Epithelial cell of alveolus of lung (primary cell): Measurements from ENCODE around the gene TMUB1. TPM values are rescaled to one million over a fixed set of nuclear protein-coding genes. Genes with fewer than 3 reads are reported as not detected.

Source experiments
- total RNA-seq: library from RNA; depleted of rRNA; stranded (reverse); fragments of >200 nt; gene quantifications from 2 replicates; pipeline ENCODE4 v1.2.1, GENCODE V29; 2015

TMUB1 gene
- total RNA-seq: 55.1 and 58.2 TPM in 2 replicates

DNA sequence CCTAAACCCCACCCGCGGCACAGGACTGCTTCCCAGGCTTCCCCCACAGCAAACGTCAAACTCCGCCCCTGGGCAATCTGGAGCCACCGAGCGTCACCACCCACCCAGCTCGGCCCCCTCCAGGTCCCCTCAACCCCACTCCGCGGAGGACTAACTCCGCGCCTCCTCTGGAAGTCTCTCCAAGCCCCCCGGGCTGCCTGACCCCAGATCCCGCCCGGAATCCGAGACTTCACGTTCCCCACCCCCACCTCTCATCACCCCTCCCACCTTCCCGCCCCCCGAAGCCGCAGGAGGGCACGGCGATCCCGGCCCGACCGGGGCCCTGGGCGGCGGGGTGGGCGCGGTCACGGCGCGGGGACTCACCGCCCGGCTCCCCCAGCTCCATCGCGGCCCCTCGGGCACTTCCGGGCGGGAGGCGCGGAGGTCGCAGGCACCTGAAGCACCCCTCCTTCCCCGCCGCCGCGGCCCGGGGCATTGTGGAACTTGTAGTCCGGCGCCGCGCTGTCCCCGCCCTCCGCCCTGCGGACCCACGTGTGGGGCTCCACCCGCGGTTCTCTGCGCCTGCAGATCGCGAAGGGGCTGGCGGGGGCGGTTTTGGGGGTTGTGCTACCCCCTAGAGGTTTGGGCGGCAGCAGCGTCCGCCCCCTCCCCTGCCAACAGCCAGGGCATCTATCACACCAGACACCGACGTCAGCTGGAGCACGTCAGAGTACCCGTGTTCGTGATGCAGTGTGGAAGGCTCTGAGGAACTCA lies at the start of gene TMUB1:
Gene TMUB1, minus strand, starts transcription at position 423 of the 753 bp plus-strand sequence. CDS start 930 bp downstream, outside the sequence.

GRCh38 chr7:151085691-151086620 lies 2.7 kb upstream of the TMUB1 start, which contains the start of gene AGAP3:
Gene AGAP3, plus strand, starts transcription at chr7:151086475. Its CDS starts 267 bp downstream, at chr7:151086742.

GRCh38 chr7:151080522-151081169 lies 2.6 kb downstream of the TMUB1 start, which contains the start of gene FASTK:
Gene FASTK, minus strand, starts transcription at chr7:151080809. Its CDS starts 43 bp downstream, at chr7:151080766.

GRCh38 chr7:151059367-151060112 lies 23.8 kb downstream of the TMUB1 start, which contains the start of gene SLC4A2:
Gene SLC4A2, plus strand, starts transcription at chr7:151059589. Its CDS starts 2,399 bp downstream, at chr7:151061988.

GRCh38 chr7:151057506-151057988 lies 25.7 kb downstream of the TMUB1 start, which contains the start of gene CDK5:
Gene CDK5, minus strand, starts transcription at chr7:151057897. Its CDS starts 49 bp downstream, at chr7:151057848.

DNA sequence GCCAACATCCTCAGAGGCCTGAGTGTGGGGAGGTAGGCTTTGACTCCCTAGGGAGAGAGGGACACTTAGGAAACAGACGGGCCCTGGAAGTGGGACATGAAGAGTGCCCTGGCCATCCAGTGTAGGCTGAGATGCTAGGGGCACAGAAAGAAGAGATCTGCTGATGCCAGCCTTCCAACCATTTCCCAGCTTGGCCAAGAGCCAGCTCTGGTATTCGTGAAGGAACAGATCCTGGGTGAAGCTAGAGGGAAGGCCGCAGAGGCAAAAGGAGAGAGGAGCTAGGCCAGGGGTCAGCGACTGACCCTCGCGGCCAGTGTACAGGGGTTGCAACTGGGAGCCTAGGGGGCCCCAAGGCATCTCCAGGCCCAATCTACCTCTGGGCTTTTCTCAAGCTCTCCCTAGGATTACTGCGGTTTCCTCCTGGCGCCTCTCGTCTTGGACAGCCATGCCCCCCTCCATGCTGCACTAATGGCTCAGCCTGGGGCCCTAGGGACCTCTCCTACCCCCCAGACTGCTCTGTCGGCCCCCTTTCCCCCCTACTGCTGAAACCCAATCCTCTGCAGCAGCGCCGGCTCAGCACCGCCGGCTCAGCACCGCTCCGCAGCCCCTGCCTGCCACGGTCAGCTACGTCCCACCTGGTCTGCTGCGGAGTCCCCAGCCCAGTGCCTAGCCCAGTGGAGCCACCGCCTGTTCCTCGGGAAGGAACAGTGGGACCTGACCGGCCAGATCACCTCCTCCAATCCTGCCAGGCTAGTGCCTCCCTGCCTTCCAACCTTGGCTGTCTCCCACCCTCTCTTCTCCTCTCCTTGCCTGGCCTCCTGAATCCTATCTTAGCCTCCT lies 35.1 kb downstream of the TMUB1 start, which contains the start of gene ASIC3:
Gene ASIC3, plus strand, starts transcription at position 556 of the 840 bp plus-strand sequence. CDS start 355 bp downstream, outside the sequence.

Other genes with a start within 250 kb of the TMUB1 start
- not detected in 2 replicates for gene AOC1, start 231.0 kb downstream of the TMUB1 start, total RNA-seq
- under 0.01 and 0.16 TPM in 2 replicates for gene KCNH2, start 105.2 kb downstream of the TMUB1 start, total RNA-seq
- gene NOS3, start 92.5 kb downstream of the TMUB1 start, total RNA-seq: 1.4 and 4.5 TPM in 2 replicates
- gene ATG9B, start 59.0 kb downstream of the TMUB1 start, total RNA-seq: 0.13 and 0.64 TPM in 2 replicates
- gene ABCB8, start 55.0 kb downstream of the TMUB1 start, total RNA-seq: 17.0 and 45.3 TPM in 2 replicates
- gene ASIC3, start 35.0 kb downstream of the TMUB1 start, total RNA-seq: 0.13 and 0.96 TPM in 2 replicates
- 19.9 and 21.6 TPM in 2 replicates for gene CDK5, start 25.6 kb downstream of the TMUB1 start, total RNA-seq
- 98.3 and 113 TPM in 2 replicates for gene SLC4A2, start 23.9 kb downstream of the TMUB1 start, total RNA-seq
- 46.5 and 52.5 TPM in 2 replicates for gene FASTK, start 2.7 kb downstream of the TMUB1 start, total RNA-seq
- 25.5 and 34.6 TPM in 2 replicates for gene AGAP3, start 3.0 kb upstream of the TMUB1 start, total RNA-seq
- gene GBX1, start 84.2 kb upstream of the TMUB1 start, total RNA-seq: not detected in 2 replicates
- gene ASB10, start 103.8 kb upstream of the TMUB1 start, total RNA-seq: not detected in 2 replicates
- not detected in 2 replicates for gene H2BK1, start 127.0 kb upstream of the TMUB1 start, total RNA-seq
- 44.6 and 54.8 TPM in 2 replicates for gene ABCF2, start 143.7 kb upstream of the TMUB1 start, total RNA-seq
- gene CHPF2, start 149.0 kb upstream of the TMUB1 start, total RNA-seq: 74.2 and 81.2 TPM in 2 replicates
- gene SMARCD3, start 165.2 kb upstream of the TMUB1 start, total RNA-seq: 23.7 and 51.5 TPM in 2 replicates